Thyroid gland (tissue), 4 donors: ENCODE measurements around the gene CD300LB.

Source experiments
- POLR2A ChIP-seq, 2 donors: fragments of 450-650 bp; IDR thresholded peaks; one replicate each; pipeline ENCODE4 v1.6.1; 2017; ENCODE audit warnings: antibody characterized with exemption in 2 of 2, mild to moderate bottlenecking in 2 of 2, moderate library complexity in 1 of 2
- TF ChIP-seq, protein P1 (sequence below), 6 experiments: fragments of 200-600 bp in 3 of 6; fragments of 450-650 bp in 3 of 6; sonication (generic) in 3 of 6; IDR thresholded peaks; one replicate each; pipeline ENCODE4 v1.5.1; 2016 to 2019; ENCODE audit warnings: antibody characterized with exemption in 6 of 6, mild to moderate bottlenecking in 2 of 6, inconsistent platforms in 1 of 6, moderate library complexity in 1 of 6

- TF ChIP-seq, protein P1, sequence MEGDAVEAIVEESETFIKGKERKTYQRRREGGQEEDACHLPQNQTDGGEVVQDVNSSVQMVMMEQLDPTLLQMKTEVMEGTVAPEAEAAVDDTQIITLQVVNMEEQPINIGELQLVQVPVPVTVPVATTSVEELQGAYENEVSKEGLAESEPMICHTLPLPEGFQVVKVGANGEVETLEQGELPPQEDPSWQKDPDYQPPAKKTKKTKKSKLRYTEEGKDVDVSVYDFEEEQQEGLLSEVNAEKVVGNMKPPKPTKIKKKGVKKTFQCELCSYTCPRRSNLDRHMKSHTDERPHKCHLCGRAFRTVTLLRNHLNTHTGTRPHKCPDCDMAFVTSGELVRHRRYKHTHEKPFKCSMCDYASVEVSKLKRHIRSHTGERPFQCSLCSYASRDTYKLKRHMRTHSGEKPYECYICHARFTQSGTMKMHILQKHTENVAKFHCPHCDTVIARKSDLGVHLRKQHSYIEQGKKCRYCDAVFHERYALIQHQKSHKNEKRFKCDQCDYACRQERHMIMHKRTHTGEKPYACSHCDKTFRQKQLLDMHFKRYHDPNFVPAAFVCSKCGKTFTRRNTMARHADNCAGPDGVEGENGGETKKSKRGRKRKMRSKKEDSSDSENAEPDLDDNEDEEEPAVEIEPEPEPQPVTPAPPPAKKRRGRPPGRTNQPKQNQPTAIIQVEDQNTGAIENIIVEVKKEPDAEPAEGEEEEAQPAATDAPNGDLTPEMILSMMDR (IDR thresholded peaks at IDR 0.05) = no peak
- TF ChIP-seq POLR2A (IDR thresholded peaks at IDR 0.05) = no peak
Observed at GRCh38 chr17:74516561-74517328, 14.5 kb downstream of the CD300LB start.
